Gastrocnemius medialis (tissue), 4 donors: ENCODE results near the gene LAMB3. TPM values are rescaled to one million over a fixed set of nuclear protein-coding genes. Genes with fewer than 3 reads are reported as not detected.
A peak's percentile ranks its signal among the peaks of the same experiment; 100 is the strongest.

Source experiments
- ATAC-seq, 2 donors: fragments of 150-250 bp; one replicate each; pipeline ENCODE4 v1.9.1; 2016
- DNase-seq, 2 donors: peaks; one replicate each; pipeline ENCODE4 v3.0.0-alpha.2; 2019
- H3K27ac ChIP-seq, 4 donors: fragments of 200-600 bp; sonication (generic); 1 replicate in 1 of 4; 2 replicates in 3 of 4; pipeline ENCODE4 v1.5.1; 2016 to 2018; ENCODE audit warnings: mild to moderate bottlenecking in 2 of 4, moderate library complexity in 1 of 4
- H3K27me3 ChIP-seq, 3 donors: fragments of 200-600 bp; sonication (generic) in 2 of 3; 1 replicate in 1 of 3; 2 replicates in 2 of 3; pipeline versions ENCODE4 v1.5.1 to v1.6.0; 2016 to 2019; ENCODE audit warnings: mild to moderate bottlenecking in 1 of 3, moderate library complexity in 1 of 3
- H3K36me3 ChIP-seq, 2 donors: fragments of 200-600 bp; sonication (generic) in 1 of 2; one replicate each; pipeline ENCODE4 v1.5.1; 2017 to 2018
- H3K4me1 ChIP-seq, 2 donors: fragments of 200-600 bp; sonication (generic) in 1 of 2; one replicate each; pipeline ENCODE4 v1.5.1; 2016 to 2017; ENCODE audit warnings: mild to moderate bottlenecking in 2 of 2
- H3K4me3 ChIP-seq, 4 donors: fragments of 200-600 bp; sonication (generic) in 3 of 4; 1 replicate in 1 of 4; 2 replicates in 3 of 4; pipeline ENCODE4 v1.5.1; 2016 to 2019; ENCODE audit warnings: mild to moderate bottlenecking in 2 of 4
- H3K9me3 ChIP-seq, 3 donors: fragments of 200-600 bp; sonication (generic) in 2 of 3; 1 replicate in 1 of 3; 2 replicates in 2 of 3; pipeline ENCODE4 v1.5.1; 2016 to 2019
- CTCF ChIP-seq, 5 experiments: fragments of 450-650 bp in 3 of 5; fragments of 200-600 bp in 2 of 5; sonication (generic) in 2 of 5; IDR thresholded peaks in 4 of 5; conservative IDR thresholded peaks in 1 of 5; 1 replicate in 4 of 5; 2 replicates in 1 of 5; pipeline ENCODE4 v1.5.1; 2016 to 2019; ENCODE audit warnings: antibody characterized with exemption in 5 of 5, mild to moderate bottlenecking in 3 of 5, moderate library complexity in 3 of 5
- POLR2A ChIP-seq, 2 donors: fragments of 450-650 bp; IDR thresholded peaks; one replicate each; pipeline ENCODE4 v1.6.1; 2017; ENCODE audit warnings: antibody characterized with exemption in 2 of 2, mild to moderate bottlenecking in 2 of 2, moderate library complexity in 2 of 2
- in situ Hi-C, 4 donors: fragments of 200-750 bp; cut with MboI; loops; one replicate each; pipeline versions ENCODE4 v1.15.0 to v1.8.0; 2017; ENCODE audit warnings: low sequenced_read_pairs in 4 of 4
- intact Hi-C: fragments of 100-400 bp; cut with DNase I; formaldehyde crosslinking; loops from one replicate; pipeline ENCODE4 v1.15.1; 2023; ENCODE audit warnings: low total_unique reads
- total RNA-seq, 4 donors: library from RNA; depleted of rRNA; stranded (reverse); fragments of >200 nt; gene quantifications; one replicate each; pipeline versions ENCODE4 v1.1.0 to v1.2.3, GENCODE V29; 2016

The LAMB3 gene
- total RNA-seq, 4 donors from 2014 or later = 0.61 to 1.9 (median 0.72) TPM

- in situ Hi-C loops = loop anchor here in 1 of 4 donors (10.0 kb wide), 1 partner anchor 56 kb away; no protein-coding TSS in a partner anchor
- intact Hi-C loops = no loop called here
- DNase-seq = no peak
- ATAC-seq = no peak
- TF ChIP-seq CTCF (IDR thresholded peaks at IDR 0.05 in 4 of 5, conservative IDR thresholded peaks at IDR 0.05 in 1 of 5) (no peak), POLR2A (IDR thresholded peaks at IDR 0.05) (no peak)
- Histone ChIP-seq H3K4me1 (peaks cover 72 to 86% of the 10 kb centered on the region in 2 donors), H3K27me3 (no peaks in the 10 kb centered on the region), H3K27ac (peak overlapping the region; percentile 68 to 94 (median 85)), H3K9me3 (no peaks in the 10 kb centered on the region), H3K36me3 (no peaks in the 10 kb centered on the region), H3K4me3 (no peak overlapping the region)
These were observed 30.9 kb downstream of the LAMB3 start for GRCh38 chr1:209621286-209621685.

GRCh38 chr1:209620487-209620884, 31.7 kb downstream of the LAMB3 start:
- Histone ChIP-seq H3K4me1 (peaks cover 71 to 86% of the 10 kb centered on the region in 2 donors), H3K9me3 (no peaks in the 10 kb centered on the region), H3K27ac (peak overlapping the region; percentile 68 to 94 (median 85)), H3K36me3 (no peaks in the 10 kb centered on the region), H3K27me3 (no peaks in the 10 kb centered on the region), H3K4me3 (no peak overlapping the region)
- DNase-seq = no peak
- in situ Hi-C loops (loop anchor here in 1 of 4 donors (10.0 kb wide), 1 partner anchor 56 kb away; no protein-coding TSS in a partner anchor), intact Hi-C loops (no loop called here)
- TF ChIP-seq CTCF (IDR thresholded peaks at IDR 0.05 in 4 of 5, conservative IDR thresholded peaks at IDR 0.05 in 1 of 5) = no peak
- ATAC-seq = no peak

- in situ Hi-C loops = loop anchor here in 1 of 4 donors (10.0 kb wide), 1 partner anchor 55 kb away; no protein-coding TSS in a partner anchor
- Histone ChIP-seq H3K4me3 (no peak overlapping the region), H3K36me3 (no peaks in the 10 kb centered on the region), H3K9me3 (no peaks in the 10 kb centered on the region), H3K4me1 (peaks cover 66 to 83% of the 10 kb centered on the region in 2 donors), H3K27me3 (no peaks in the 10 kb centered on the region), H3K27ac (peak overlapping the region in 3 of 4 donors; percentile 26 to 94 (median 92))
- intact Hi-C loops = no loop called here
- ATAC-seq (no peak), DNase-seq (no peak)
- no peak for TF ChIP-seq CTCF (IDR thresholded peaks at IDR 0.05 in 4 of 5, conservative IDR thresholded peaks at IDR 0.05 in 1 of 5)
- TF ChIP-seq POLR2A (IDR thresholded peaks at IDR 0.05) = no peak
These were observed 32.3 kb downstream of the LAMB3 start for GRCh38 chr1:209619696-209620486.

- Histone ChIP-seq H3K36me3 (no peaks in the 10 kb centered on the region), H3K9me3 (no peaks in the 10 kb centered on the region), H3K27me3 (no peaks in the 10 kb centered on the region), H3K27ac (peak overlapping the region; percentile 76 to 94 (median 91)), H3K4me3 (no peak overlapping the region), H3K4me1 (peaks cover 56 to 73% of the 10 kb centered on the region in 2 donors)
- ATAC-seq (no peak), DNase-seq (no peak)
- in situ Hi-C loops (no loop called here), intact Hi-C loops (no loop called here)
- TF ChIP-seq CTCF (IDR thresholded peaks at IDR 0.05 in 4 of 5, conservative IDR thresholded peaks at IDR 0.05 in 1 of 5) (no peak), POLR2A (IDR thresholded peaks at IDR 0.05) (no peak)
These were observed 33.3 kb downstream of the LAMB3 start for GRCh38 chr1:209618756-209619420.
